ENCODE data around the gene PLEKHA6.

PLEKHA6 gene

GRCh38 chr1:204345438-204345841 is 14.3 kb downstream of the PLEKHA6 start:
- in situ Hi-C loops (cut with HindIII; ENCODE audit: low sequenced_read_pairs), result no loop called here
- DNase-seq (ENCODE audit: low read depth), result no peak

GRCh38 chr1:204344665-204345355 is 14.9 kb downstream of the PLEKHA6 start:
- TF ChIP-seq, protein P1, sequence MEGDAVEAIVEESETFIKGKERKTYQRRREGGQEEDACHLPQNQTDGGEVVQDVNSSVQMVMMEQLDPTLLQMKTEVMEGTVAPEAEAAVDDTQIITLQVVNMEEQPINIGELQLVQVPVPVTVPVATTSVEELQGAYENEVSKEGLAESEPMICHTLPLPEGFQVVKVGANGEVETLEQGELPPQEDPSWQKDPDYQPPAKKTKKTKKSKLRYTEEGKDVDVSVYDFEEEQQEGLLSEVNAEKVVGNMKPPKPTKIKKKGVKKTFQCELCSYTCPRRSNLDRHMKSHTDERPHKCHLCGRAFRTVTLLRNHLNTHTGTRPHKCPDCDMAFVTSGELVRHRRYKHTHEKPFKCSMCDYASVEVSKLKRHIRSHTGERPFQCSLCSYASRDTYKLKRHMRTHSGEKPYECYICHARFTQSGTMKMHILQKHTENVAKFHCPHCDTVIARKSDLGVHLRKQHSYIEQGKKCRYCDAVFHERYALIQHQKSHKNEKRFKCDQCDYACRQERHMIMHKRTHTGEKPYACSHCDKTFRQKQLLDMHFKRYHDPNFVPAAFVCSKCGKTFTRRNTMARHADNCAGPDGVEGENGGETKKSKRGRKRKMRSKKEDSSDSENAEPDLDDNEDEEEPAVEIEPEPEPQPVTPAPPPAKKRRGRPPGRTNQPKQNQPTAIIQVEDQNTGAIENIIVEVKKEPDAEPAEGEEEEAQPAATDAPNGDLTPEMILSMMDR (IDR thresholded peaks at IDR 0.05; ENCODE audit: low read depth, low read length, missing control alignments), result no peak
- H3K4me3 ChIP-seq (ENCODE audit: low read depth, low read length), result no peak overlapping the region
- in situ Hi-C loops (cut with HindIII; ENCODE audit: low sequenced_read_pairs), result no loop called here
- no peak for DNase-seq (ENCODE audit: low read depth)

More at GRCh38 chr1:204345438-204345841, 14.3 kb downstream of the PLEKHA6 start:
- TF ChIP-seq, protein P1 (IDR thresholded peaks at IDR 0.05; ENCODE audit: low read depth, low read length, missing control alignments), result no peak
- no peak overlapping the region for H3K4me3 ChIP-seq (ENCODE audit: low read depth, low read length)

- in situ Hi-C loops (cut with HindIII; ENCODE audit: low sequenced_read_pairs), result no loop called here
Measured at GRCh38 chr1:204343802-204344201, 15.9 kb downstream of the PLEKHA6 start.

GRCh38 chr1:204343247-204343646 is 16.5 kb downstream of the PLEKHA6 start:
- in situ Hi-C loops (cut with HindIII; ENCODE audit: low sequenced_read_pairs), result no loop called here
- no peak for DNase-seq (ENCODE audit: low read depth)
- no peak overlapping the region for H3K4me3 ChIP-seq (ENCODE audit: low read depth, low read length)
- TF ChIP-seq, protein P1 (IDR thresholded peaks at IDR 0.05; ENCODE audit: low read depth, low read length, missing control alignments), result no peak

More at GRCh38 chr1:204343802-204344201, 15.9 kb downstream of the PLEKHA6 start:
- no peak overlapping the region for H3K4me3 ChIP-seq (ENCODE audit: low read depth, low read length)
- TF ChIP-seq, protein P1 (IDR thresholded peaks at IDR 0.05; ENCODE audit: low read depth, low read length, missing control alignments), result no peak
- no peak for DNase-seq (ENCODE audit: low read depth)

- in situ Hi-C loops (cut with HindIII; ENCODE audit: low sequenced_read_pairs), result no loop called here
- no peak for DNase-seq (ENCODE audit: low read depth)
- TF ChIP-seq, protein P1 (IDR thresholded peaks at IDR 0.05; ENCODE audit: low read depth, low read length, missing control alignments), result no peak
- H3K4me3 ChIP-seq (ENCODE audit: low read depth, low read length), result no peak overlapping the region
Measured at GRCh38 chr1:204342310-204342709, 17.4 kb downstream of the PLEKHA6 start.

DNA sequence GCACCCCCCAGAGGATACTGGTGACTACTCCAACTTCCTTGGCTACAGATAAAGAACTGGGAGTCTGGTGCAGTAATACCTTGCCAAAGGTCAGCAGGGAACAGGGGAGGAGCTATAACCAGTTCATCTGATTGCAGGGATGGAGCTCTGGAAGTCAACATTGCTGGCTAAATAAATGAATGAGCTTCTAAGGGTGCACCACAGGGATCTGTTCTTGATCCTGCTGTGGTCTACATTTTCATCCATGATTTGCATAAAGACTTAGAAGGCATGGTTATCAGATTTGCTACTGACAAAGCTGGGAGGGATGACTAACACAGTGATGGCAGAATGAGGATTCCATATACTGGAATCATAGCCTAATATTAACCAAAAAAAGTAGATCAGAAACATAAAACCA is 18.3 kb downstream of the PLEKHA6 start:
- in situ Hi-C loops (cut with HindIII; ENCODE audit: low sequenced_read_pairs), result no loop called here
- H3K4me3 ChIP-seq (ENCODE audit: low read depth, low read length), result no peak overlapping the region
- peak; percentile 77 for DNase-seq (ENCODE audit: low read depth)
- TF ChIP-seq, protein P1 (IDR thresholded peaks at IDR 0.05; ENCODE audit: low read depth, low read length, missing control alignments), result no peak
